Activated CD8-positive, alpha-beta T cell treated with anti-CD3 and anti-CD28 coated beads for 36 hours (primary cell): ENCODE data around the gene LGALS8. TPM values are rescaled to one million over a fixed set of nuclear protein-coding genes. Genes with fewer than 3 reads are reported as not detected.

Experiments
- ATAC-seq: fragments of 200-7000 bp; cut with Tn5 transposase; one replicate; pipeline ENCODE4 v1.10.0; 2021; ENCODE audit warnings: mild to moderate bottlenecking, moderate library complexity
- CTCF ChIA-PET: fragments of 350-600 bp; sonication (Branson Sonifier 250); formaldehyde crosslinking; loops from one replicate; lab custom pipeline; 2021; ENCODE audit warnings: antibody characterized with exemption; lab: Charles Lee
- POLR2A ChIA-PET: fragments of 350-600 bp; sonication (Branson Sonifier 250); formaldehyde crosslinking; loops from one replicate; lab custom pipeline; 2021; ENCODE audit warnings: antibody characterized with exemption; lab: Charles Lee
- DNase-seq: peaks from one replicate; pipeline ENCODE4 v3.0.0-alpha.2; 2020
- H3K27ac Mint-ChIP-seq: one replicate; pipeline ENCODE4 v1.8.0; 2021; ENCODE audit warnings: mild to moderate bottlenecking, mixed read lengths
- H3K27me3 Mint-ChIP-seq: one replicate; pipeline ENCODE4 v1.8.0; 2021; ENCODE audit warnings: mixed read lengths
- H3K36me3 Mint-ChIP-seq: one replicate; pipeline ENCODE4 v1.8.0; 2021; ENCODE audit warnings: low read depth, mixed read lengths
- H3K4me1 Mint-ChIP-seq: one replicate; pipeline ENCODE4 v1.8.0; 2021; ENCODE audit warnings: low read depth, mixed read lengths
- H3K4me3 Mint-ChIP-seq: one replicate; pipeline ENCODE4 v1.8.0; 2021; ENCODE audit warnings: mild to moderate bottlenecking, moderate library complexity, mixed read lengths
- H3K9me3 Mint-ChIP-seq: one replicate; pipeline ENCODE4 v1.8.0; 2021; ENCODE audit warnings: mixed read lengths
- CTCF ChIP-seq: fragments of 200-600 bp; IDR thresholded peaks from one replicate; pipeline ENCODE4 v1.8.0; 2022; ENCODE audit warnings: antibody characterized with exemption, mild to moderate bottlenecking
- intact Hi-C: fragments of 100-400 bp; cut with micrococcal nuclease; formaldehyde crosslinking; loops from one replicate; pipeline ENCODE4 v1.10.0; 2022
- total RNA-seq, 2 experiments: library from RNA; stranded (reverse); gene quantifications; one replicate each; pipeline ENCODE4 v1.2.3, GENCODE V29; 2021

LGALS8 gene
- total RNA-seq, 2 experiments from 2014 or later = 87.3 to 89.3 TPM

- CTCF ChIA-PET = no interaction called here
- H3K4me1 Mint-ChIP-seq = no peaks in the 10 kb centered on the region
- no peak overlapping the region for H3K27ac Mint-ChIP-seq
- intact Hi-C loops = no loop called here
- no peaks in the 10 kb centered on the region for H3K27me3 Mint-ChIP-seq
- no peak overlapping the region for H3K4me3 Mint-ChIP-seq
- peaks cover 67% of the 10 kb centered on the region for H3K36me3 Mint-ChIP-seq
- ATAC-seq (no peak), DNase-seq (no peak)
- POLR2A ChIA-PET = no interaction called here
- no peak for TF ChIP-seq CTCF
- H3K9me3 Mint-ChIP-seq = no peaks in the 10 kb centered on the region
Observed at GRCh38 chr1:236553370-236553769, 29.6 kb downstream of the LGALS8 start.

- POLR2A ChIA-PET = no interaction called here
- H3K36me3 Mint-ChIP-seq = peaks cover 54% of the 10 kb centered on the region
- no peaks in the 10 kb centered on the region for H3K9me3 Mint-ChIP-seq
- no peak for DNase-seq
- ATAC-seq = no peak
- peak overlapping the region; percentile 5 for H3K27ac Mint-ChIP-seq
- intact Hi-C loops = no loop called here
- no peak for TF ChIP-seq CTCF
- no peak overlapping the region for H3K4me3 Mint-ChIP-seq
- H3K27me3 Mint-ChIP-seq = no peaks in the 10 kb centered on the region
- no peaks in the 10 kb centered on the region for H3K4me1 Mint-ChIP-seq
- CTCF ChIA-PET = no interaction called here
Observed at GRCh38 chr1:236556606-236557005, 32.8 kb downstream of the LGALS8 start.

GRCh38 chr1:236558081-236558480, 34.3 kb downstream of the LGALS8 start:
- ChIA-PET CTCF (no interaction called here), POLR2A (interaction anchor here (0.6 to 0.8 kb wide), 3 partner anchors 21 to 659 kb away, joined by 3 to 5 read pairs (median 3); no protein-coding TSS in a partner anchor)
- no peak for DNase-seq
- Mint-ChIP-seq H3K27me3 (no peaks in the 10 kb centered on the region), H3K9me3 (no peaks in the 10 kb centered on the region), H3K4me3 (no peak overlapping the region), H3K27ac (no peak overlapping the region), H3K36me3 (peaks cover 48% of the 10 kb centered on the region), H3K4me1 (no peaks in the 10 kb centered on the region)
- intact Hi-C loops = no loop called here
- no peak for TF ChIP-seq CTCF
- ATAC-seq = no peak

- intact Hi-C loops = no loop called here
- Mint-ChIP-seq H3K36me3 (peaks cover 50% of the 10 kb centered on the region), H3K27me3 (no peaks in the 10 kb centered on the region), H3K27ac (no peak overlapping the region), H3K9me3 (no peaks in the 10 kb centered on the region), H3K4me1 (no peaks in the 10 kb centered on the region), H3K4me3 (no peak overlapping the region)
- CTCF ChIA-PET = no interaction called here
- no peak for ATAC-seq
- no peak for TF ChIP-seq CTCF
- no peak for DNase-seq
- POLR2A ChIA-PET = interaction anchor here (0.8 to 1.5 kb wide), 2 partner anchors 10 to 44 kb away, joined by 4 to 5 read pairs; no protein-coding TSS in a partner anchor
Observed at GRCh38 chr1:236558846-236559245, 35.1 kb downstream of the LGALS8 start.

- ATAC-seq (no peak), DNase-seq (no peak)
- peaks cover 58% of the 10 kb centered on the region for H3K36me3 Mint-ChIP-seq
- peak overlapping the region; percentile 27 for H3K27ac Mint-ChIP-seq
- H3K27me3 Mint-ChIP-seq = no peaks in the 10 kb centered on the region
- no peaks in the 10 kb centered on the region for H3K4me1 Mint-ChIP-seq
- no peak overlapping the region for H3K4me3 Mint-ChIP-seq
- ChIA-PET POLR2A (no interaction called here), CTCF (interaction anchor here (0.7 to 1.4 kb wide), 3 partner anchors 8 to 24 kb away, joined by 3 to 4 read pairs (median 4); no protein-coding TSS in a partner anchor)
- intact Hi-C loops = no loop called here
- H3K9me3 Mint-ChIP-seq = no peaks in the 10 kb centered on the region
- TF ChIP-seq CTCF = no peak
Observed at GRCh38 chr1:236560213-236560771, 36.5 kb downstream of the LGALS8 start.
